NCI-H1105 treated with DMSO at 0.1 percent for 48 hours (cell line): Measurements from ENCODE around the gene DNM3.
A peak's percentile ranks its signal among the peaks of the same experiment; 100 is the strongest.

Experiments used
- DNase-seq: peaks from one replicate; lab custom pipeline; 2025; lab: John Stamatoyannopoulos, UW

DNM3 gene

GRCh38 chr1:172395576-172395975, 554.3 kb downstream of the DNM3 start:
- DNase-seq, result no peak

GRCh38 chr1:172397221-172397620, 555.9 kb downstream of the DNM3 start:
- DNase-seq, result no peak

- DNase-seq, result no peak
These were observed 556.3 kb downstream of the DNM3 start for GRCh38 chr1:172397633-172398032.

GRCh38 chr1:172398193-172398592, 556.9 kb downstream of the DNM3 start:
- no peak for DNase-seq

- peak; percentile 9 for DNase-seq
These were observed 557.9 kb downstream of the DNM3 start for GRCh38 chr1:172398970-172399755.

GRCh38 chr1:172399756-172400721, 558.7 kb downstream of the DNM3 start:
- DNase-seq, result no peak

- no peak for DNase-seq
These were observed 559.4 kb downstream of the DNM3 start for GRCh38 chr1:172400722-172401105.

- DNase-seq, result no peak
These were observed 560.2 kb downstream of the DNM3 start for GRCh38 chr1:172401477-172401876.

GRCh38 chr1:172401892-172402291, 560.6 kb downstream of the DNM3 start:
- no peak for DNase-seq

- DNase-seq, result no peak
These were observed 561.7 kb downstream of the DNM3 start for GRCh38 chr1:172402878-172403569.

- no peak for DNase-seq
These were observed 562.8 kb downstream of the DNM3 start for GRCh38 chr1:172404121-172404520.

- DNase-seq, result no peak
These were observed 564.6 kb downstream of the DNM3 start for GRCh38 chr1:172405912-172406311.

GRCh38 chr1:172406968-172407367, 565.7 kb downstream of the DNM3 start:
- no peak for DNase-seq

- DNase-seq, result no peak
These were observed 567.7 kb downstream of the DNM3 start for GRCh38 chr1:172408958-172409357.

- no peak for DNase-seq
These were observed 568.7 kb downstream of the DNM3 start for GRCh38 chr1:172410027-172410426.

- no peak for DNase-seq
These were observed 570.6 kb downstream of the DNM3 start for GRCh38 chr1:172411791-172412338.

GRCh38 chr1:172414331-172414730, 573.0 kb downstream of the DNM3 start:
- DNase-seq, result no peak

GRCh38 chr1:172416496-172417035, 575.3 kb downstream of the DNM3 start:
- DNase-seq, result no peak

- no peak for DNase-seq
These were observed 576.3 kb downstream of the DNM3 start for GRCh38 chr1:172417557-172417956.

- no peak for DNase-seq
These were observed 579.1 kb downstream of the DNM3 start, which contains the start of gene C1orf105 for GRCh38 chr1:172420385-172420784. C1orf105 (plus strand) TSS chr1:172420685; CDS start chr1:172420886, 201 bp downstream.

GRCh38 chr1:172421974-172422604, 580.8 kb downstream of the DNM3 start:
- DNase-seq, result no peak
